ENCODE results near the gene OPALIN.

OPALIN gene

DNA sequence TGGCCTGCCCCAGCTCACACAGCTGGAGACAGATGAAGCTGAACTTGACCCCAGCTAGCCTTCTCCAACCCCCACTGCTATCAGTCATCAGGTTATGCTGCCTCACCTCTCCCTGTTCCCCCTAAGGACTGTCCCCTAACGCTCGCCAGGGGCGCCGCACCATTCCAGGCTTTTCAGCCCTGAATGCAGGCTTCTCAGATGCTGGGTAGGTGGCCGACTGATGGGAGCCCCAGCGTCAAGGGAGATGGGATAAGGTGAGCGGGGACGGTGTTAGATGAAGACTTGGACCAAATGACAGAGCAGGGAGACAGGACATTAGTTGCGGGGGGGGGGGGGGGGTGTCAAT, 15.8 kb upstream of the OPALIN start:
- DNase-seq (ENCODE audit: low spot score), result peak; percentile 47

DNA sequence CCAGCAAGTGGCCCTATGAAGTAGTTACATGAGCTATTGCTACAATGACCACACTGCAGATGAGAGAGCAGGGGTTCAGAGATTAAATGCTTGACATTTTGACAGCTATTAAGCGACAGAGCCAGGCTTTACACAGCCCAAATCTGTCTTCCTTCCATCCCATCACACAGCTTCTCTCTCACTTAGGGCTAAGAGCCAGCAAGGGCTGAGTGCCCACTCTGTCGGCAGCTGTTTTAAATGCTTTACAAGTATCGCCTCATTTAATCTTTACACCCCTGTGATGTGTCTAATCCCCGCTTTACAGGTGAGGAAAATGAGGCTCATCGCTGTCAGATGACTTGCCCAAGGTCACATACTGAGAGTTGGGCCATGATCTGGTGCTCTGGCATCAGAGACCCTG, 15.2 kb upstream of the OPALIN start:
- no peak for DNase-seq (ENCODE audit: low spot score)

DNA sequence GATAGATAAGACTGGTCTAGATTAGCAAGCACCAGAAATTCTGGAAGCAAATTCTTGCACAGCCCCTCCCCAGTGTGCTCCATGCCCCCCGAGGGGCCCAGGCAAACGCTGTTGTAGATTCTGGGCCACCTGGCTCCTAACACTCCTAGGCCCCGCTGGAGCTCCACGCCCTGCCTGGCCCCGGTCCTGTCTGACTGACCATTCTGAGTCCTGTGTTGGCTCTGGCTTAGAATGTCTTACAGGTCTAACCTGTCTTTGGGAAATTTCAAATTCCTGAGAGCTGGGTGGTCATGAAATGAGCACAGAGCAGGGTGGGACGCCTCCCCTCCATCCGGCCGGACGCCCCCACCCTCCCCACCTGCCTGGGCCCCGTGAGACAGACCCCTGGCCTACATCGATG, 12.6 kb upstream of the OPALIN start:
- no peak for DNase-seq (ENCODE audit: low spot score)

DNA sequence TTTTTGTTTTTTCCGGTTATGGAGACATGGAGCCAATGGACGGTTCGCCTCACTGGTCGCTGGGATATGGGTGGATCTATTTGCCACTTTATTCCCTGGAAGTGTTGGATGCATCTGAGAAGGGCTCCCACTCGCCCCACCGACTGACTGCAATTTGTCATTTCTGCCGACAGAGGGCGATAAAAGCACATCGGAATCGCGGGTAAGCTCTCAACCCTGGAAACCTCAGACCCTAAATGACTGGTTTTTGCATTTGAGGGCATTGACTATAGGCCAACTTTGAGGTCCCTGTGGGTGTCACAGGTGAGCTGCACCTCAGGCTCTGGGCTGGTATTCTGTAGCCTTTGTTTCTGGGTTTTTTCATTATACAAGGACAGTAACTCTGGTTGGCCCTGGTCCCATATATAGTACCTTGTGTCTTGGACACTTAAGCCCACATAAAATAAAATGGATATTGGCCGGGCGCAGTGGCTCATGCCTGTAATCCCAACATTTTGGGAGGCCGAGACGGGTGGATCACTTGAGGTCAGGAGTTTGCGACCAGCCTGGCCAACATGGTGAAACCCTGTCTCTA, 11.9 kb upstream of the OPALIN start:
- peak; percentile 53 for DNase-seq (ENCODE audit: low spot score)

DNA sequence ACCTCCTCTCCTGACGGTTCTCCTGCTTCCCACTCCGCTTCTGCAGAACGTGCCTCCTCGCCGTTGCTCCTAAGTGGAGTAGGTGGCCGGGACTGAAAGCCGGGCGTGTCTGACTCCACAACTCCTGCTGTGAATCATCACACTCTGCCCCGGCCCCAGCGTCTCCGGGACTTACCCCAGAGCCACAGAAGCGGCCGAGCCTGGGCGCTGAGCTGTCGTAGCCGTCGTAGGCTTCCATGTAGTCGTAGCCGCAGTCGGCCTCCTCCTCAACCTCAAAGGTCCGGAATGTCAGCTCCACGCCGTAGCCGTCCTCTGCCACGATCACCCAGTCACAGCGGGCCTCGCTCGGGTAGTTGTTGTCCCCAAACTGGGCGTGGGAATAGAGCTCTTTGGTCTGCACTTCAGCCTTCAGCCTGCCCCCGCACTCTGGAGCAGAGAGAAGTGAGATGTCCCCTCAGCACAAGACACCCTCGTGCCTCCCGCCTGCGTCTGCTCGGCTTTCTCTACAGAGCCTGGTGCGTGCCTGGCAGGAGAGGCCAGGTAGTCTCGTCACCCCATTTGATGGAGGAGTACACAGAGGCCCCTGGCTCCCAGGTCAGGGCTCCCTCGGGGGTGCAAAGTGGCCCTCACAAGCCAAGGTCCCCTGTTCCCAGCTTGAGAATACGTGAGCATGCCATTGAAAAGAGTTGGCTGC, 11.2 kb upstream of the OPALIN start:
- no peak for DNase-seq (ENCODE audit: low spot score)

DNA sequence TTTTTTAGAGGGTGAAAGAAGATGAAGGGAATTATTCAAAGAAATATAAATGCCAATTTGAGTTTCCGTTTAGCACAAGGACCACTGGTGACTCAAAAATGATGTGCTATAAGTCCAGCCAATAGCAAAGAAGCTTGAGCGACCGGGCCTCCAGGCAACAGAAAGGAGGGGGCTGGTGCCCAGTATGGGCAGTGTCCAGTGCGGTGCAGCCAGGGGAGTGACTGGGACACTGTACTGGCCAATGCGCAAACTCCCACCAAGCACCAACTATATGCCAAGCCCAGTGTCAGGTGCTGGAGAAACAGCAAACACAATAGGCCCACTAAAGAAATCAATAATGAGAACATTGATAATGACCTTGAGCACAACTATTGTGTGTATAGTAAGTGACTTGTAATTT, 10.2 kb upstream of the OPALIN start:
- no peak for DNase-seq (ENCODE audit: low spot score)

DNA sequence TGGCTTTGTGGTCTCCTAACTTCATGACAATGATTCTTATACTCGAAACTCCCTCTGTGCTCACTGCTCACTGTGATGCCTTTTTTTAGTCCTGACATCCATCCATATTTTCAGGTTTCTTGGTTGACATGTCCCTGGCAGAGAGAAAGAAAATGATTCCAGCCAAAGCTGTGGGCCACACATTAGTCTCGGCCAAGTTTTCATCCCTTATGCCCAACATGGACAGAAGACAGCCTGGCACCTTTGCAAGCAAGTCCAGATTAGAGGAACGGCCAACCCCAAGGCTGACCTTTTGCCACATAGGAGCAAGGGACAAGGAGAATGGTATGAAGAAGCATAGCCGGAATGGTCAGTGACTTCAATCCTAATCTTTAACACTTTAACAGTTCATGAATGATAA, 8.7 kb upstream of the OPALIN start:
- DNase-seq (ENCODE audit: low spot score), result no peak

DNA sequence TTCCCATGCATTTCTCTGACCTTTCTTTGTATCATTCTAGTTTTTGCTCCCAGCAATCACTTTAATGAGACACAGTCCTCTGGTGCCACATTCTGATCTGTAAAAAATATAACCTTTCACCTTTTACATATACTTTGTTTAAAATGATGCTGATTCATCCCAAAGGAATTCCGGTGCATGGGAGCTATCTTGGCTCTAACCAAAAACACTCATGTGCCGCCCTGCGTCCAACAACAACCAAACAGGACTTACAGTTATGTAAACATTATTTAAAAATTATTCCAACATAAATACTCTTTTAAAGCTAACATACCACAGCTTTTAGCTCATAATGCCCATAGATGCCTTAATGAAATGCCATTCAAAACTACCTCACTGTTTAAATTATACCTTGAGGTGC, 7.7 kb upstream of the OPALIN start:
- no peak for DNase-seq (ENCODE audit: low spot score)

DNA sequence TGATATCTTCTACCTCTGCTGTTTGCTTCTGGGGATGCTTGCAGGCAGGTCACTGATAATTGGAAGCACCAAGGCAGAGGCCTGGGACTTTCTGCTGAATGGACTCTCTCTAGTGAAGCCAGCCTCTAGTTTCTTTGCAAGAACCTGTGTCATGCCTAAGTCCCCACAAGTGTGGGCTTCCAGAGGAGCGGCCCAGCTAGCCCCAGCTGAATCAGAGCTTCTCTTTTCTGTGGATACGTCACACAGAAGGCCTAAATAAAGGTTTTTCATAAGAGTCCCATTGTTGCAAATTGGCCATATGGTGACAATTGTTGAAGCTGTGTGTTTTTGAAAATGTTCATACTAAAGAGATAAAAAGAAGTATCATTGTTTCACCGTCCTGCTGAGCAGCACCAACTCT, 6.8 kb upstream of the OPALIN start:
- no peak for DNase-seq (ENCODE audit: low spot score)

DNA sequence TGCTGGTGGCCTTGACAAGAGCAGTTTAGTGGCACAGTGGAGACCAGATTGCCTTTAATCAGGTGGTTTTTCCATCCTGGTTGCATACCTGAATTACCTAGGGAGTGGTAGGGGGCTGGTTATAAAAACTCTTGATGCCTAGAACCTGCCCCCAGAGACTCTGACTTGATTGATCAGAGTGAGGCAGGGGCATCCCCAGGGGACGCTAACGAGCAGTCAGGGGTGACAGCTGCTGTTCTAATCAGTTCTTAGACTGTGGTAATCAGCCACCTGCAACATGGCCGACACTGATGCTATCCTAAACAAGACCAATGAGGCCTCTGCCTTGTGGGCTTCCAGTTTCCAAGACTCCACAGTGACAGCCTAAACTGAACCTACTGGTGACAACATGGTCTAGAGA, 2.0 kb upstream of the OPALIN start:
- peak; percentile 19 for DNase-seq (ENCODE audit: low spot score)

DNA sequence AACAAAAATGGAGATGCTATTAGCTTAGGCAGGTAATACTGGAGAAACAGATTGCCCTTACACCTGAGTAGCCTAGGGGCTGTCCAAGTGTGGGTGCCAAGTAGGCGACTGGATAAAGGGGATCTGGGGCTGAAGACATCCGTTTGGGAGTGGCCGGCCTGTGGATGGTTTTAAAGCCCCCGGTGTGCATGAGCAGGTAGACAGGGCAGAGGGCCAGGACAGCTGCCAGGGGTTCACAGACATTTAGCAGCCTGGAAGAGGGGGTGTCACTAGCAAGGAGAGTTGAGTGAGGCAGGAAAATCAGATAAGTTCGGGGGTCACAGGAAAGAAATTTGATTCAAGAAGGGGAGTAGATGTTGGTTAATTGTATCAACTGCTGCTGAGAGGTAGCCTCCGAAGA, 1.5 kb upstream of the OPALIN start:
- no peak for DNase-seq (ENCODE audit: low spot score)

DNA sequence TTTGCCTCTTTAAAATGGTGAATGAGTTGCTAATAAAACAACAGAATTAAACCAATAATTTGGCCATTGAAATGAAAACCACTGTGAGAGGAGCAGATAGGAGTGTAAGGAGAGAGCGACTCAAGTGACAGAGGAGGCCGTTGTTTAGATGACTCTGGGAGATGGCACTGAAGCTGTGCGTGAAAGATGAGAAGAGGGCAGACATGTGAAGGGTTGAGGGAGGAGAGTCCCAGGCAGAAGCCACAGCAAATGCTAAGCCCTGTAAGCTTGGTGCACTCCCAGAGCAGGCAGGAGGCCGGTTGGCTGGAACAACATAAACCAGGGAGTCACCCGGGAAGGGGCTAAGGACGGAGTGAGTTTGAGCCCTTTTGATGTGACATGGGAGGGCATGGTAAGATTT, 814 bp upstream of the OPALIN start:
- DNase-seq (ENCODE audit: low spot score), result no peak

DNA sequence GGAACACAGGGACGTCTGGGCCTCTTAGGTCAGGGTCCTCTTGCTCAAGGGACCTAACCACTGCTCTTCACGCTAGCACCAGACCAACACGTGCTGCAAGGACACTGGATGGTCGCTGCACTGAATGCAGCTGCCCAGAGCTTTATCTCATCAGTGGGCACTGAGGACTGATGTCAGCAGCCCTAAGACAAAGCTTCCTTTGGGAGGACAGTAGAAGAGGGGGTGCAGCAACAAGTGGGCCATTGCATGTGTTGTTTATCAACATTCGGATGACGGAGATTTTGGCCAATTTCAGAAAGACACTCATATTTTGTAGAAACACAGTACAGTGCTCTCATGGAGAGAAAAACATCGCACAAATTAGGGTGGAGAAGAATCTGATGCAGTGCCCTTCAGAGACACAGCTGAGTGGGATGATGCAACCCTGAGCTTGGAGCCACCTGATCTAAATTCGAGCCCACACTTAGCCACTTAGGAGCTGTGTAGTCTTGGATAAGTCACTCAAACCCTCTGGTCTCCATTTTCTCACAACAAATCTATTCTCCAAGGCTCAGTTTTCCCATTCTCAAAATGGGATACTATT, 1.7 kb downstream of the OPALIN start:
- DNase-seq (ENCODE audit: low spot score), result no peak

DNA sequence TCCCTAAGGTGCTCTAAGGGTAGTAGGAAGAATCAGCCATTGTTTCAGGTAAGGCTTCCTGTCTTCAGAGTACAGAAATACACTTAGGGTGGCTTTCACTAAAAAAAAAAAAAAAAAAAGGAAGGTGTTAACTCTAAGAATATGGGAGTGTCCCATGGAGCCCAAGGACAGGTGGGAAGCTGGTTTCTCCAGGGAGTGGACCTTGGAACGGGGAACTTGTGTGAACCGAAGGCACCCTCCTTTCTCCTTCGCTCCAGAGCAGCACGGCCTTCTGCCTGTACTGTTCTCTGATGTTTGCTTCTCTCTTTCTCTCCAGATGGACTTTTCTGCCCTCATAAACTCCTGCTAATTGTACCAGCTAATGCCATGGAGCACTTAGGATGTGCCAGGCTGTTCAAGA, 6.2 kb downstream of the OPALIN start:
- no peak for DNase-seq (ENCODE audit: low spot score)

DNA sequence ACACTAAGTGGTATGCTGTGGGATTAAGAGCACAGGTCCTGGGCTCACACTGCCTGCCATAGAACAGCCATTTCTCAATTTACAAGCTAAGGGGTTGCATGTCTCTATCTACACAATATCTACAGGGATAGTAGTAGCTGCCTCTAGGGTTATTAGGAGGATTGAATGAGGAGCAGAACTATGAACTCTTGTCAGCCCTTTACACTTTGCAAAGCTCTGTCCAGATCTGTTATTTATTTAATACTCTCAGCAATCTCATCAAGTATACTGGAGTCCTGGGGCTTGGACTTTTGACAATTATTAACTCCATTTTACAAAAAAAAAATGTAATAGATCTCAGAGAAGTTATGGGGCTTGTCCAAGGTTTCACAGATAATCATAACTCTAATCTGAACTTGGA, 6.8 kb downstream of the OPALIN start:
- DNase-seq (ENCODE audit: low spot score), result no peak

DNA sequence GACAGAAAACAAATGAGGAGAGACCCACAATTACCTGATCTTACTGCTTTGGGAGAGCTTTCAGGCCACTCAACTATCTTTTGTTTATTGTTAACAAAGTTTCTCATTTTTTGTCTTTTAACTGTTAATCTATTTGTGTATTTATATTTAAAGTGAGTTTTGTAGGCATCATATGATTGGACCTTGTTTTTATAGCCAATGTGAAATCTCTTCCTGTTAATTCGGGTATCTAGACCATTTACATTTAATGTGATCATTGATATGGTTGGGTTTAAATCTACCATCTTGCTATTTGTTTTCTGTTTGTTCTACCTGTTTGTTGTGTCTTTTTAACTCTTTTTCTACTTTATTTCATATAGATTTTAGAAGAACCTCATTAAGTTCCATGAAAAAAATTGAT, 12.5 kb downstream of the OPALIN start:
- no peak for DNase-seq (ENCODE audit: low spot score)

DNA sequence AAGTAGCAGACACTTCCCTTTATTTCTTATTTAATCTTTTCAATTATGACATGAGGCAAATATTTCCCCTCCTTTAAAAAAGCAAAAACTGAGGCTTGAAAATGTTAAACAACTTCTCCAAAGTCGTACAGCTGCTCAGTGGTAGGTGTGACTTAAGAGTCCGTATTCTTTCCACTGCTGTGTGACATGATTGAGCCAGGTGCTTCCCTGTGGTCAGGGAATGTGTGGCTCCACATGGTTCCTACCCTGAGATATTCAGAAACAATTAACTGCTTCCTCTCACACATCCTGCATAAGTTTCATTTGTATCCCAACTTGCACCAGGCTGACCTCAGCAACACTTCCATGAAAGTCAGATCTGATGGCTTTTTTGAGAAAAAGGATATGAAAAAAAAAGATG, 13.6 kb downstream of the OPALIN start:
- DNase-seq (ENCODE audit: low spot score), result no peak

DNA sequence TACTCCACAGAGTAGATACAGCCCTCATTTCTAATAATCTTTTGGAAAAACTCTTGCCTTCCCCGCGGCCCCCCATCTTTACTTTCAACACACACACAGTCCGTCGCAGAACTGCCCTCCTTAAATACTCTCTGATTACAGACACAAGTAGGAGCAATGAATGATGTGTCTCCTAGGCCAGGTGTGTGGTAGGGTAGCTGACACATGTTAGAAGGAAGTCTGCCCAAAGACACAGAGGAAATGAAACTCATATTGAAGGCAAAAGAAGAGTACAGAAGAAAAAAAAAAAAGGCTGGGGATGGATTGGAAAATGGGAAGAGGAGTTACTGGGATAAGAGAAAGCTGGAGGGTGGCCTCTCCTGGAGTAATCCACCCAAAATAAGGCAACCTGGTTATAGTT, 14.6 kb downstream of the OPALIN start:
- no peak for DNase-seq (ENCODE audit: low spot score)

DNA sequence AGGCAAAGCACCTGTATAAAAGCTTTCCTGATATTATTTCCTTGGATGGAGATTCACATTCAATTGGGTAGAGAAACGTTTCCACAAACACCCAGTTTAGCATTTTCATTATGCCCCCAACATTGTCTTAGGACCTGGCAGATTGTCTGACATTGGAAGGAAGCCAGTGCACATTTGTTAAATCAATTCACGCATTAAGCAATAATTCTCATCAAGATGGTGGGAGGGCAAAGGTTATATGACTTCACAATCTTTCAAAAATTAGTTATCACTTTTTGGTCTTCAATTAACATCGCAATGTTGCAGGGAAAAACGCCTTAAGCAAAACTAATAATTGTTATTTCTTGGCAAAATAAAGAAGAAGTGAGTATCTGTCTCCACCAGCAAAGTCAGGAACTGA, 16.4 kb downstream of the OPALIN start:
- DNase-seq (ENCODE audit: low spot score), result no peak

DNA sequence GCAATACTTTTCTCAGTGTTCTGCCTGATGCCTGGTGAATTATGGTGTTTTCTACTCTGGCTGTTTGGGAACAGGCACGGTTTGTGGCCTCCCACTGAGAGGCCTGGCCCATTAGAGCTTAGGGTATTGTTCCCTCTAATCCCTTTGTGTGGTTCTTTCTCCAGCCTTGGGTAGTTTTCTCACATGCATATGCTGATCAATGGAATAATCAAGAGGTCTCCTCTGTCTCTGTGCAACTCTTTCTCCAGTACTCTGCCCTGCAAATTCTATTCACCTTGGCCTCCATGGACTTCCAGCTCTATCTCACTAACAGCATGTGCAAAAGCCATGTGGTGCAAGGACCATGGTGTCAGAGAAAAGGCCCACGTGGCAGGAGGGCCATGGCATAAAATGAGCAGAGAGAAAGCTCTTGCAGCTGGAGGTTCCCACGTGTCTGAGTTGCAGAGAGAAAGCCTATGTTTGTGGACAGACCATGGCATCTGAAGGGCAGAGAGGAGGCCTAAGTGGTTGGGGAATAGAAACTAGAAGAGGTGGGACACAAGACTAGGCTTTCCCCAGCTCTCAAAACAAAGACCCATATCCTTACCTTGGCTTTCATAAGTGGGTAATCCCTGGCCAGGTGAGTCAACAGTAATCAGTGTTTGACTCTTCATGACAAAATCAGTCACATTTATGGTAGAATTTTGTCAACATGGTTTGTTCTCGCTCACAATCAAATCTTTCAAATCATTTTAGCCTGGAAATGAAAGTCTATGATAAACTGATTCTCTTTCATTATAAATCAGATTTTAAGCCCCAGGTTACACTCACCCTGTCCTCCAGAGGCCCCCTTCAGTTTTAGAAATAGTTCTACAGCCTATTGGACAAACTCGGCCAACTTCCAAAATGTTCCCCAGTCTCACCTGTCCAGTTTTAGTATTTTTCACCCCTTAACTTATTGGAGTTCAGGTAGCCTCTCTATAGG, 17.3 kb downstream of the OPALIN start:
- DNase-seq (ENCODE audit: low spot score), result no peak

DNA sequence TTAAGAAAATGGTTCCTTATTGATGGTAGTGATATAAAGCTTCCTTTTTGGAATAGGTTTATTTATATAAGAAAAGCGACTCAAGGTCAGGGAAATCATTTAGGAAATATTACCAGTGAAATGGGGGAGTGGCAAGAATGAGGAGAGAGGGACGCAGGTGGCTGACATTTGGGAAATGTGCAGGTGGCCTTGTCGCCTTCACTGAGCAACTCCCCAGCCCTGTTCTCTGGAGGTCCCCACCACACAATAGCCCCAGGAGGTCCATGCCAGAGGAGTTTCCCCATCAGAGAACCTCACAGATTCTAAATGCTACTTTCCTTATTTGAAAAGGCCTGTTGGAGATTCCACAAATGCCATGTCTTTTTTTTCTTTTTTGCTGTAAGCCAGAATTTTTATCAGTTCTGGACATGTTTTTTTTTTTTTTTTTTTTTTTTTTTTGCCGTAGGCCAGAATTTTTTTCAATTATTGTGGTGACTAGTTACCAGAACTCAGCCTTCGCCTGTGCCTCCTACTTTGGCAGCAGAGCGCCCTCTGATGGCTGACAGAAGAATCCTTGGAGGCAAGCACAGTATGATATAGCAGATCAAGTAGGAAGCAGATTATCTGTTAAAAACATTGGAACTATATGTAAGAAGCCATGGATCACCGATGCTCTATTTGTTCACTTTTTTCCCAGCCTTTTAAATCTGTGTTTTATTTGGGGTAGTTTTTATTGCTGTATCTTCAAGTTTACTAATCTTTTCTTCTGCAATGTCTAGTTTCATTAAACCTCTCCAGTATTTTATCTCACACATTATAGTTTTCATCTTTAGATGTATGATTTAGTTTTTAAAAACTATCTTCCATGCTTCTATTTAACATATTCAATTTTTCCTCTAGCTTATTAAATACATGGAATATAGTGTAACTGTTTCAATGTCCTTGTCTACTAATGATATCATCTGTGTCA, 18.6 kb downstream of the OPALIN start:
- DNase-seq (ENCODE audit: low spot score), result peak; percentile 24

Measured in SK-N-DZ (cell line).